ENCODE data around the gene RAB24.

DNA sequence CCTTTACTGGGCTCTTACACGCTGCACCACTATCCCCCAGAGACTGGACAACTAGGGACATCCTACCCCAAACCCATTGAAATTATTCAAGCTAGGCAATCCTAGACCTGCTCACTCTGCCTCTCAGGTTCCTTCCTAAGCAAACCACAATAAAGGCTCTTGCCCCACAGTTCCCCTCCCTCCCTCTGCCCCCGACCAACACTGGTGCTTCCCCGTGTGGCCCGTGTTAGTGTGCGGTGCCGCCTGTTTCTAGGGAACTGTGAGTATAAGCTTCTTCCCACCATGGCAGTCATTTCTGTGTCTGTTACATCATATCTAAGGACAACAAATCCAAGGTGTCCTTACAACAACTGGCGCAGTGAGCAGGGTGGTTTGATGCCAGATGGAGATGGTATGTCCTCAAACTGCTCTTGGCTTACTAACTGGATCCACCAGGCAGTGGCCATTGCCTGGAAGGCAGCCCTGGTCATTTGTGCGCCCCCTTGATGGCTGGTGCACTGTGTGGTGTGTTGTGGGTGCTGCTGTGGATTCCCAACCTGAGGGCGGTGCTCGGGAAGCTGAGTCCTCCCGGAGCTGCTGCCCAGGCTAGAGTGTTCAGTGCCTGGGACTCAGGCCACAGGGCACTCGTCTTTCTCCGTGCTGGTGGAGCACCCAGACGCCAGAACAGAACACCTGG lies 16.5 kb upstream of the RAB24 start:
- TF ChIP-seq, protein P1, sequence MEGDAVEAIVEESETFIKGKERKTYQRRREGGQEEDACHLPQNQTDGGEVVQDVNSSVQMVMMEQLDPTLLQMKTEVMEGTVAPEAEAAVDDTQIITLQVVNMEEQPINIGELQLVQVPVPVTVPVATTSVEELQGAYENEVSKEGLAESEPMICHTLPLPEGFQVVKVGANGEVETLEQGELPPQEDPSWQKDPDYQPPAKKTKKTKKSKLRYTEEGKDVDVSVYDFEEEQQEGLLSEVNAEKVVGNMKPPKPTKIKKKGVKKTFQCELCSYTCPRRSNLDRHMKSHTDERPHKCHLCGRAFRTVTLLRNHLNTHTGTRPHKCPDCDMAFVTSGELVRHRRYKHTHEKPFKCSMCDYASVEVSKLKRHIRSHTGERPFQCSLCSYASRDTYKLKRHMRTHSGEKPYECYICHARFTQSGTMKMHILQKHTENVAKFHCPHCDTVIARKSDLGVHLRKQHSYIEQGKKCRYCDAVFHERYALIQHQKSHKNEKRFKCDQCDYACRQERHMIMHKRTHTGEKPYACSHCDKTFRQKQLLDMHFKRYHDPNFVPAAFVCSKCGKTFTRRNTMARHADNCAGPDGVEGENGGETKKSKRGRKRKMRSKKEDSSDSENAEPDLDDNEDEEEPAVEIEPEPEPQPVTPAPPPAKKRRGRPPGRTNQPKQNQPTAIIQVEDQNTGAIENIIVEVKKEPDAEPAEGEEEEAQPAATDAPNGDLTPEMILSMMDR (conservative IDR thresholded peaks at IDR 0.05; ENCODE audit: low read depth in 2 of 2): no peak
- TF ChIP-seq CREB1 (CRISPR knock-in tag; IDR thresholded peaks at IDR 0.05; ENCODE audit: low read depth): no peak
- no peak for TF ChIP-seq STAT1 (IDR thresholded peaks at IDR 0.05; ENCODE audit: unreplicated experiment)
- TF ChIP-seq POLR2AphosphoS5 (IDR thresholded peaks at IDR 0.05; ENCODE audit: low read depth): no peak
- TF ChIP-seq EZH2 (IDR thresholded peaks at IDR 0.05; ENCODE audit: low read depth, unreplicated experiment): no peak

All from GM23338 (cell line).